A549 (cell line): Measurements from ENCODE around the gene PBX3. TPM values are rescaled to one million over a fixed set of nuclear protein-coding genes. Genes with fewer than 3 reads are reported as not detected.

Experiments
- ATAC-seq, 2 experiments: fragments of 200-7000 bp in 1 of 2; fragments of >200 bp in 1 of 2; cut with Nextera tagmentation in 1 of 2; cut with Tn5 transposase in 1 of 2; 3 replicates each; pipeline versions ENCODE4 v1.8.0 to v1.9.1; 2018 to 2020; ENCODE audit warnings: mild to moderate bottlenecking in 1 of 2, moderate library complexity in 1 of 2
- CTCF ChIA-PET: fragments of 300-600 bp; sonication (Branson Sonifier 250); formaldehyde crosslinking; extraction: SDS; loops from one replicate; lab custom pipeline; 2021; ENCODE audit warnings: antibody characterized with exemption, inconsistent platforms; lab: Yijun Ruan, JAX
- POLR2A ChIA-PET: fragments of 350-600 bp; formaldehyde crosslinking; extraction: SDS; loops from one replicate; lab custom pipeline; 2021; ENCODE audit warnings: antibody characterized with exemption, inconsistent platforms; lab: Yijun Ruan, JAX
- DNase-seq, 2 experiments: peaks; one replicate each; pipeline versions ENCODE4 v3.0.0 to v3.0.0-alpha.2; 2011 to 2016; ENCODE audit warnings: low read depth in 1 of 2, low spot score in 1 of 2
- FAIRE-seq: peaks from 2 replicates; lab custom pipeline; 2011; peaks lifted over from hg19 to GRCh38; lab: Jason Lieb, UNC
- H3K27ac ChIP-seq, 2 experiments: fragments of >200 bp; sonication (Bioruptor Twin); formaldehyde crosslinking; 3 replicates each; pipeline ENCODE4 v1.5.1; 2016 to 2017
- H3K4me1 ChIP-seq: fragments of >200 bp; sonication (Bioruptor Twin); formaldehyde crosslinking; 3 replicates; pipeline ENCODE4 v1.6.1; 2016
- H3K4me2 ChIP-seq: fragments of >200 bp; sonication (Bioruptor Twin); formaldehyde crosslinking; 3 replicates; pipeline ENCODE4 v1.6.1; 2016
- H3K4me3 ChIP-seq: fragments of >200 bp; sonication (Bioruptor Twin); formaldehyde crosslinking; 3 replicates; pipeline ENCODE4 v1.5.1; 2016
- H3K9me3 ChIP-seq: fragments of >200 bp; sonication (Bioruptor Twin); formaldehyde crosslinking; 3 replicates; pipeline ENCODE4 v1.6.1; 2016
- CEBPB ChIP-seq, 2 experiments: fragments of >200 bp in 1 of 2; sonication (Bioruptor Twin) in 1 of 2; formaldehyde crosslinking in 1 of 2; IDR thresholded peaks; 2 replicates each; pipeline ENCODE4 v1.6.1; 2012 to 2016
- CHD2 ChIP-seq: fragments of 150-350 bp; IDR thresholded peaks from 2 replicates; pipeline ENCODE4 v1.6.1; 2014; ENCODE audit warnings: low read length; ENCODE audit not compliant: partially characterized antibody
- CHD4 ChIP-seq: fragments of 200-600 bp; sonication (generic); IDR thresholded peaks from 2 replicates; pipeline ENCODE4 v1.6.1; 2016; ENCODE audit warnings: antibody characterized with exemption, mild to moderate bottlenecking, borderline replicate concordance
- EHF ChIP-seq: fragments of 250-450 bp; sonication (Bioruptor Pico); IDR thresholded peaks from 2 replicates; pipeline ENCODE4 v1.5.0; 2020; ENCODE audit warnings: mild to moderate bottlenecking
- EHMT2 ChIP-seq: fragments of 200-600 bp; sonication (generic); IDR thresholded peaks from 2 replicates; pipeline ENCODE4 v1.6.1; 2016; ENCODE audit warnings: antibody characterized with exemption, low read depth, mild to moderate bottlenecking, moderate library complexity
- EP300 ChIP-seq, 2 experiments: fragments of >200 bp; sonication (Bioruptor Twin); formaldehyde crosslinking; IDR thresholded peaks; 2 replicates in 1 of 2; 3 replicates in 1 of 2; pipeline ENCODE4 v1.6.1; 2016 to 2017
- ESRRA ChIP-seq: fragments of 150-350 bp; IDR thresholded peaks from 2 replicates; pipeline ENCODE4 v1.6.1; 2014; ENCODE audit warnings: mild to moderate bottlenecking, low read length, borderline replicate concordance
- FOSL2 ChIP-seq, 2 experiments: fragments of 450-650 bp in 1 of 2; fragments of >200 bp in 1 of 2; sonication (Bioruptor Twin) in 1 of 2; formaldehyde crosslinking; IDR thresholded peaks; 2 replicates each; pipeline versions ENCODE4 v1.5.0 to v1.6.1; 2016 to 2020; ENCODE audit warnings: mild to moderate bottlenecking in 1 of 2, moderate library complexity in 1 of 2
- FOXS1 ChIP-seq: fragments of 250-450 bp; sonication (Bioruptor Pico); IDR thresholded peaks from 2 replicates; pipeline ENCODE4 v1.5.0; 2020; ENCODE audit warnings: mild to moderate bottlenecking, moderate library complexity
- HDAC2 ChIP-seq: fragments of 200-600 bp; sonication (generic); IDR thresholded peaks from 2 replicates; pipeline ENCODE4 v1.6.1; 2016
- HOXA7 ChIP-seq: fragments of 250-450 bp; sonication (Bioruptor Pico); IDR thresholded peaks from 2 replicates; pipeline ENCODE4 v1.5.0; 2020; ENCODE audit warnings: mild to moderate bottlenecking, moderate library complexity
- HOXB13 ChIP-seq: fragments of 250-450 bp; sonication (Bioruptor Pico); IDR thresholded peaks from 2 replicates; pipeline ENCODE4 v1.5.0; 2020; ENCODE audit warnings: low read depth, mild to moderate bottlenecking, moderate library complexity
- HOXB5 ChIP-seq: fragments of 250-450 bp; sonication (Bioruptor Pico); IDR thresholded peaks from 2 replicates; pipeline ENCODE4 v1.5.0; 2020; ENCODE audit warnings: mild to moderate bottlenecking, moderate library complexity
- JUNB ChIP-seq: fragments of >200 bp; sonication (Bioruptor Twin); formaldehyde crosslinking; IDR thresholded peaks from 2 replicates; pipeline ENCODE4 v1.6.1; 2016
- KDM1A ChIP-seq: fragments of 200-600 bp; sonication (generic); IDR thresholded peaks from 2 replicates; pipeline ENCODE4 v1.6.1; 2016; ENCODE audit warnings: low read depth, mild to moderate bottlenecking
- KDM5A ChIP-seq: fragments of 200-600 bp; sonication (generic); IDR thresholded peaks from 2 replicates; pipeline ENCODE4 v1.6.1; 2016; ENCODE audit warnings: antibody characterized with exemption, mild to moderate bottlenecking
- MAZ ChIP-seq: fragments of 150-350 bp; IDR thresholded peaks from 2 replicates; pipeline ENCODE4 v1.6.1; 2014; ENCODE audit warnings: antibody characterized with exemption, low read depth, low read length, borderline replicate concordance
- NFE2L2 ChIP-seq: fragments of 150-350 bp; conservative IDR thresholded peaks from 2 replicates; pipeline ENCODE4 v1.6.1; 2014; ENCODE audit warnings: low read length
- NR3C1 ChIP-seq: fragments of >200 bp; sonication (Bioruptor Twin); formaldehyde crosslinking; IDR thresholded peaks from 3 replicates; pipeline ENCODE4 v1.6.1; 2017
- POLR2A ChIP-seq: IDR thresholded peaks from 2 replicates; pipeline ENCODE4 v1.6.1; 2012; ENCODE audit warnings: mild to moderate bottlenecking, low read length
- RAD21 ChIP-seq, 2 experiments: fragments of >200 bp in 1 of 2; sonication (Bioruptor Twin) in 1 of 2; formaldehyde crosslinking in 1 of 2; IDR thresholded peaks in 1 of 2; conservative IDR thresholded peaks in 1 of 2; 2 replicates in 1 of 2; 3 replicates in 1 of 2; pipeline ENCODE4 v1.6.1; 2012 to 2018; ENCODE audit warnings: inconsistent platforms in 1 of 2
- RARB ChIP-seq: fragments of 250-450 bp; sonication (Bioruptor Pico); IDR thresholded peaks from 2 replicates; pipeline ENCODE4 v1.8.0; 2021; ENCODE audit warnings: mild to moderate bottlenecking, moderate library complexity
- SREBF2 ChIP-seq: fragments of 450-650 bp; IDR thresholded peaks from 2 replicates; pipeline ENCODE4 v1.6.1; 2014; ENCODE audit warnings: mild to moderate bottlenecking, moderate library complexity
- TFCP2L1 ChIP-seq: fragments of 250-450 bp; sonication (Bioruptor Pico); IDR thresholded peaks from 2 replicates; pipeline ENCODE4 v1.5.0; 2021; ENCODE audit warnings: mild to moderate bottlenecking
- ZC3H11A ChIP-seq: fragments of 450-650 bp; IDR thresholded peaks from 2 replicates; pipeline ENCODE4 v1.6.1; 2014; ENCODE audit warnings: antibody characterized with exemption, mild to moderate bottlenecking
- ZFP36 ChIP-seq: fragments of 450-650 bp; IDR thresholded peaks from 2 replicates; pipeline ENCODE4 v1.6.1; 2014; ENCODE audit warnings: borderline replicate concordance; ENCODE audit not compliant: partially characterized antibody
- ZNF302 ChIP-seq: fragments of 250-450 bp; sonication (Bioruptor Pico); IDR thresholded peaks from 2 replicates; pipeline ENCODE4 v1.9.0; 2021; ENCODE audit warnings: inconsistent platforms, mild to moderate bottlenecking, moderate library complexity
- ZSCAN20 ChIP-seq: fragments of 250-450 bp; sonication (Bioruptor Pico); IDR thresholded peaks from 2 replicates; pipeline ENCODE4 v1.8.0; 2022; ENCODE audit warnings: mild to moderate bottlenecking, moderate library complexity
- WGBS: methylation state at CpG from one replicate; pipeline ENCODE4 v1.1.6; 2017; ENCODE audit errors: missing lambda C conversion rate; 5-methylcytosine and 5-hydroxymethylcytosine counted together
- polyA plus RNA-seq, 4 experiments: library from polyadenylated mRNA; depleted of rRNA in 3 of 4; stranded (reverse); fragments of >200 nt; fragmentation: RNase III in 1 of 4; extraction: RNeasy Plus Mini Kit Qiagen cat#74134 plus additional on column Dnase treatment in 1 of 4; gene quantifications; 2 replicates in 3 of 4; 3 replicates in 1 of 4; pipeline ENCODE4 v1.2.3, GENCODE V29; 2011 to 2017
- TF ChIP-seq, protein P1 (sequence below): fragments of >200 bp; sonication (Bioruptor Twin); formaldehyde crosslinking; IDR thresholded peaks from 3 replicates; pipeline ENCODE4 v1.6.1; 2016
- TF ChIP-seq, protein P2 (sequence below): fragments of 450-650 bp; IDR thresholded peaks from 2 replicates; pipeline ENCODE4 v1.6.1; 2014; ENCODE audit warnings: antibody characterized with exemption
- TF ChIP-seq, protein P3 (sequence below): fragments of >200 bp; sonication (Bioruptor Twin); formaldehyde crosslinking; IDR thresholded peaks from 2 replicates; pipeline ENCODE4 v1.6.1; 2016
- TF ChIP-seq, protein P4 (sequence below): IDR thresholded peaks from 2 replicates; pipeline ENCODE4 v1.6.1; 2012; ENCODE audit warnings: low read depth, borderline replicate concordance
- TF ChIP-seq, protein P5 (sequence below): fragments of >200 bp; sonication (Bioruptor Twin); formaldehyde crosslinking; IDR thresholded peaks from 3 replicates; pipeline ENCODE4 v1.5.1; 2016

PBX3 gene
- polyA plus RNA-seq, 2 of the 4 experiments (the other 2 are of a cell fraction) = 10.7 to 23.5 TPM

DNA sequence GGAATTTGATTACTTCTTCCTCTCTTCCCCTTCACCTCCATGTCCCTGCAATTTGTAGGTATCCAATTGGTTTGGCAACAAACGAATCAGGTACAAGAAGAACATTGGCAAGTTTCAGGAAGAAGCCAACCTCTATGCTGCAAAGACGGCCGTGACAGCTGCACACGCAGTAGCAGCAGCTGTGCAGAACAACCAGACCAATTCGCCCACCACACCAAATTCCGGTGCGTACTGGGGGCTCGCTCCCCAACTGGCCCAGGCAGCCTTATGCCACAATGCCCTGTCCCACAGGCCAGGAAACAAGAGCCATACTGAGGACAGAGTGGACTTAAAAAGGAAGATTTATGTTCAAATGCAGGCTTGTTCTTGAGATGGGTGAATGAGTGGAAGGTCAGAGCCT lies 213.5 kb downstream of the PBX3 start:
- H3K4me2 ChIP-seq = no peak overlapping the region
- no peaks in the 10 kb centered on the region for H3K9me3 ChIP-seq
- no peak for FAIRE-seq
- WGBS = 91% methylated on average over 8 of the region's 8 CpGs
- no peak for DNase-seq
- TF ChIP-seq, protein P1, sequence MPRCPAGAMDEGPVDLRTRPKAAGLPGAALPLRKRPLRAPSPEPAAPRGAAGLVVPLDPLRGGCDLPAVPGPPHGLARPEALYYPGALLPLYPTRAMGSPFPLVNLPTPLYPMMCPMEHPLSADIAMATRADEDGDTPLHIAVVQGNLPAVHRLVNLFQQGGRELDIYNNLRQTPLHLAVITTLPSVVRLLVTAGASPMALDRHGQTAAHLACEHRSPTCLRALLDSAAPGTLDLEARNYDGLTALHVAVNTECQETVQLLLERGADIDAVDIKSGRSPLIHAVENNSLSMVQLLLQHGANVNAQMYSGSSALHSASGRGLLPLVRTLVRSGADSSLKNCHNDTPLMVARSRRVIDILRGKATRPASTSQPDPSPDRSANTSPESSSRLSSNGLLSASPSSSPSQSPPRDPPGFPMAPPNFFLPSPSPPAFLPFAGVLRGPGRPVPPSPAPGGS = no peak
- no peak overlapping the region for H3K4me3 ChIP-seq
- ChIA-PET POLR2A (no interaction called here), CTCF (no interaction called here)
- no peak for ATAC-seq
- H3K27ac ChIP-seq = no peak overlapping the region
- H3K4me1 ChIP-seq = no peaks in the 10 kb centered on the region

DNA sequence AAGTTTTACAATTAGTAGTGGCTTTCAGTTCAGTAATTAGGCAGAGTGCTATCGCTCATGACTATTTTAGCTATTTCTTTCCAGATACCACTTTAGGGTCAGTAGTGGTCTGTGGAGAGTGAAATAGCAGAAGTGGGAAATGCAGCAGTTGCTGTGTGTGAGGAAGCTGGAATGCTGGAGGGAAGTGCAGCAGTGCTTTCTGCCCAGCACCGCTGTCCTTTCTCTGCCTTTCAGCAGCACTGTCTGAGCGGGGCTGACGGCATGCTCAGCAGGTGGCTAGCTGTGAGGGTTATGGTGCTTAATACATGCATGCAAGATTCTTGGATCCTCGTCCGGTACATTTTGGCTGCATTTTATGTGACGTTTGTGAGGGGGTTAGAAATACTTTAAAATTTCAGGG lies 213.9 kb downstream of the PBX3 start:
- POLR2A ChIA-PET = no interaction called here
- TF ChIP-seq ZC3H11A (no peak), HOXB5 (no peak), EP300 (IDR thresholded peaks at IDR 0.05) (no peak), HDAC2 (no peak), CEBPB (IDR thresholded peaks at IDR 0.05) (no peak), FOSL2 (IDR thresholded peaks at IDR 0.05) (no peak), FOSL2 (CRISPR knock-in tag; IDR thresholded peaks at IDR 0.05) (no peak), CHD4 (no peak), NFE2L2 (no peak), ZNF302 (CRISPR knock-in tag) (no peak), JUNB (no peak), RAD21 (conservative IDR thresholded peaks at IDR 0.05 in 1 of 2, IDR thresholded peaks at IDR 0.05 in 1 of 2) (no peak), EHF (CRISPR knock-in tag) (no peak), RARB (CRISPR knock-in tag) (no peak), TFCP2L1 (CRISPR knock-in tag) (no peak)
- TF ChIP-seq, protein P2, sequence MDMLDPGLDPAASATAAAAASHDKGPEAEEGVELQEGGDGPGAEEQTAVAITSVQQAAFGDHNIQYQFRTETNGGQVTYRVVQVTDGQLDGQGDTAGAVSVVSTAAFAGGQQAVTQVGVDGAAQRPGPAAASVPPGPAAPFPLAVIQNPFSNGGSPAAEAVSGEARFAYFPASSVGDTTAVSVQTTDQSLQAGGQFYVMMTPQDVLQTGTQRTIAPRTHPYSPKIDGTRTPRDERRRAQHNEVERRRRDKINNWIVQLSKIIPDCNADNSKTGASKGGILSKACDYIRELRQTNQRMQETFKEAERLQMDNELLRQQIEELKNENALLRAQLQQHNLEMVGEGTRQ = no peak
- TF ChIP-seq, protein P3, sequence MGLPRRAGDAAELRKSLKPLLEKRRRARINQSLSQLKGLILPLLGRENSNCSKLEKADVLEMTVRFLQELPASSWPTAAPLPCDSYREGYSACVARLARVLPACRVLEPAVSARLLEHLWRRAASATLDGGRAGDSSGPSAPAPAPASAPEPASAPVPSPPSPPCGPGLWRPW = no peak
- CTCF ChIA-PET = no interaction called here

DNA sequence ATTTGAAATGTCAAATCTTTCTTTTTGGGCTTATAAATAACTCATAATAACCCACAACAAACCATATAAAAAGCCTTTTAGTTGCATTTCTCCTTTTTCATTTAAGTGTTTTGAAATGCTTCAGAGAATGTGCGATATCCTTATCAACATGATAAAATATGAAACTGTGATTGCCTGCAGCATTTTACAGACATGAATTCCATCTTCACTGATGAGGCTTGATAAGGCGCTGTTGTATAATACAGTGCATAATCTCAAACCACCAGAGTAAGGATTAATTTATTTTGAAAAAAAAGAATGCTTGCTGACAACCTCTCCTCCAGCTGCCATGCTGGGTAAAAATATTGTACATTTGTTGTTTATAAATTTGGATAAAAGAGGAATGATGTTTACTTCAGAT lies 216.8 kb downstream of the PBX3 start:
- no peak for TF ChIP-seq HOXB13 (CRISPR knock-in tag)
- no peak for TF ChIP-seq SREBF2
- TF ChIP-seq, protein P4, sequence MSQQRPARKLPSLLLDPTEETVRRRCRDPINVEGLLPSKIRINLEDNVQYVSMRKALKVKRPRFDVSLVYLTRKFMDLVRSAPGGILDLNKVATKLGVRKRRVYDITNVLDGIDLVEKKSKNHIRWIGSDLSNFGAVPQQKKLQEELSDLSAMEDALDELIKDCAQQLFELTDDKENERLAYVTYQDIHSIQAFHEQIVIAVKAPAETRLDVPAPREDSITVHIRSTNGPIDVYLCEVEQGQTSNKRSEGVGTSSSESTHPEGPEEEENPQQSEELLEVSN = no peak
- TF ChIP-seq KDM5A = no peak
- TF ChIP-seq ZFP36 = no peak
- TF ChIP-seq, protein P5, sequence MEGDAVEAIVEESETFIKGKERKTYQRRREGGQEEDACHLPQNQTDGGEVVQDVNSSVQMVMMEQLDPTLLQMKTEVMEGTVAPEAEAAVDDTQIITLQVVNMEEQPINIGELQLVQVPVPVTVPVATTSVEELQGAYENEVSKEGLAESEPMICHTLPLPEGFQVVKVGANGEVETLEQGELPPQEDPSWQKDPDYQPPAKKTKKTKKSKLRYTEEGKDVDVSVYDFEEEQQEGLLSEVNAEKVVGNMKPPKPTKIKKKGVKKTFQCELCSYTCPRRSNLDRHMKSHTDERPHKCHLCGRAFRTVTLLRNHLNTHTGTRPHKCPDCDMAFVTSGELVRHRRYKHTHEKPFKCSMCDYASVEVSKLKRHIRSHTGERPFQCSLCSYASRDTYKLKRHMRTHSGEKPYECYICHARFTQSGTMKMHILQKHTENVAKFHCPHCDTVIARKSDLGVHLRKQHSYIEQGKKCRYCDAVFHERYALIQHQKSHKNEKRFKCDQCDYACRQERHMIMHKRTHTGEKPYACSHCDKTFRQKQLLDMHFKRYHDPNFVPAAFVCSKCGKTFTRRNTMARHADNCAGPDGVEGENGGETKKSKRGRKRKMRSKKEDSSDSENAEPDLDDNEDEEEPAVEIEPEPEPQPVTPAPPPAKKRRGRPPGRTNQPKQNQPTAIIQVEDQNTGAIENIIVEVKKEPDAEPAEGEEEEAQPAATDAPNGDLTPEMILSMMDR = no peak
- no peak for TF ChIP-seq ESRRA
- no peak for TF ChIP-seq KDM1A
- TF ChIP-seq POLR2A = no peak
- TF ChIP-seq CHD2 = no peak
- TF ChIP-seq MAZ = no peak
- TF ChIP-seq HOXA7 (CRISPR knock-in tag) = no peak
- TF ChIP-seq NR3C1 = no peak
- TF ChIP-seq ZSCAN20 (CRISPR knock-in tag) = no peak
- no peak for TF ChIP-seq RARB (CRISPR knock-in tag)
- TF ChIP-seq FOXS1 = no peak
- no peak for TF ChIP-seq ZNF302 (CRISPR knock-in tag)
- no peak for TF ChIP-seq EHMT2
- TF ChIP-seq CEBPB (IDR thresholded peaks at IDR 0.05) = no peak
- ChIA-PET POLR2A (no interaction called here), CTCF (interaction anchor here (1.2 kb wide), 1 partner anchor 89 kb away, joined by 3 read pairs; no protein-coding TSS in a partner anchor)
- no peak for FAIRE-seq
- no peak overlapping the region for H3K4me2 ChIP-seq
- WGBS = 91% methylated on average over 2 of the region's 2 CpGs
- H3K4me1 ChIP-seq = no peaks in the 10 kb centered on the region
- ATAC-seq = no peak
- DNase-seq = no peak
- H3K27ac ChIP-seq = no peak overlapping the region
- H3K9me3 ChIP-seq = no peaks in the 10 kb centered on the region
- H3K4me3 ChIP-seq = no peak overlapping the region

More for the DNA sequence above, 213.9 kb downstream of the PBX3 start:
- Histone ChIP-seq H3K4me3 (no peak overlapping the region), H3K4me2 (no peak overlapping the region), H3K27ac (no peak overlapping the region), H3K9me3 (no peaks in the 10 kb centered on the region), H3K4me1 (no peaks in the 10 kb centered on the region)
- FAIRE-seq (no peak), DNase-seq (no peak), ATAC-seq (no peak)
- 88% methylated on average over 7 of the region's 7 CpGs for WGBS
